Measurements from ENCODE around the gene CAV2.

DNA sequence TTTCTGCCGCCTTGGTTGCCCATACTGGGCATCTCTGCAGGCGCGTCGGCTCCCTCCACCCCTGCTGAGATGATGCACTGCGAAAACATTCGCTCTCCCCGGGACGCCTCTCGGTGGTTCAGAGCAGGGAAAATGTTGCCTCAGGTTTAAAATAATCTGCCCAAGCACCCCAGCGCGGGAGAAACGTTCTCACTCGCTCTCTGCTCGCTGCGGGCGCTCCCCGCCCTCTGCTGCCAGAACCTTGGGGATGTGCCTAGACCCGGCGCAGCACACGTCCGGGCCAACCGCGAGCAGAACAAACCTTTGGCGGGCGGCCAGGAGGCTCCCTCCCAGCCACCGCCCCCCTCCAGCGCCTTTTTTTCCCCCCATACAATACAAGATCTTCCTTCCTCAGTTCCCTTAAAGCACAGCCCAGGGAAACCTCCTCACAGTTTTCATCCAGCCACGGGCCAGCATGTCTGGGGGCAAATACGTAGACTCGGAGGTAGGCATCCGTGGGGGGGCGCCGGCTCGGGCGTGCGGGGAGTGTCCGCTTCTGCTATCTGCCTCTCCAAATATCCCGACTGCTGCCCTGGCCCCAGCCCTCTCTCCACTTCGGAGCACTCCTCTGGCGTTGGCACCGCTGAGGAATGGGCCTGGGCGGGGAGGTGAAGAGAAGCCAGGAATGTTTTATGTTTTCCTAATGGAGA is 25.2 kb downstream of the CAV2 start, which contains the start of gene CAV1:
- TF ChIP-seq, protein P1, sequence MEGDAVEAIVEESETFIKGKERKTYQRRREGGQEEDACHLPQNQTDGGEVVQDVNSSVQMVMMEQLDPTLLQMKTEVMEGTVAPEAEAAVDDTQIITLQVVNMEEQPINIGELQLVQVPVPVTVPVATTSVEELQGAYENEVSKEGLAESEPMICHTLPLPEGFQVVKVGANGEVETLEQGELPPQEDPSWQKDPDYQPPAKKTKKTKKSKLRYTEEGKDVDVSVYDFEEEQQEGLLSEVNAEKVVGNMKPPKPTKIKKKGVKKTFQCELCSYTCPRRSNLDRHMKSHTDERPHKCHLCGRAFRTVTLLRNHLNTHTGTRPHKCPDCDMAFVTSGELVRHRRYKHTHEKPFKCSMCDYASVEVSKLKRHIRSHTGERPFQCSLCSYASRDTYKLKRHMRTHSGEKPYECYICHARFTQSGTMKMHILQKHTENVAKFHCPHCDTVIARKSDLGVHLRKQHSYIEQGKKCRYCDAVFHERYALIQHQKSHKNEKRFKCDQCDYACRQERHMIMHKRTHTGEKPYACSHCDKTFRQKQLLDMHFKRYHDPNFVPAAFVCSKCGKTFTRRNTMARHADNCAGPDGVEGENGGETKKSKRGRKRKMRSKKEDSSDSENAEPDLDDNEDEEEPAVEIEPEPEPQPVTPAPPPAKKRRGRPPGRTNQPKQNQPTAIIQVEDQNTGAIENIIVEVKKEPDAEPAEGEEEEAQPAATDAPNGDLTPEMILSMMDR (IDR thresholded peaks at IDR 0.05): peak in 5 of 6 experiments; percentile 11 to 57 (median 26)
- peak in 3 of 4 donors; percentile 57 to 66 (median 59) for TF ChIP-seq POLR2A (IDR thresholded peaks at IDR 0.05)

Measured in upper lobe of left lung (tissue), 4 donors.